ENCODE measurements around the gene RASAL2.

DNA sequence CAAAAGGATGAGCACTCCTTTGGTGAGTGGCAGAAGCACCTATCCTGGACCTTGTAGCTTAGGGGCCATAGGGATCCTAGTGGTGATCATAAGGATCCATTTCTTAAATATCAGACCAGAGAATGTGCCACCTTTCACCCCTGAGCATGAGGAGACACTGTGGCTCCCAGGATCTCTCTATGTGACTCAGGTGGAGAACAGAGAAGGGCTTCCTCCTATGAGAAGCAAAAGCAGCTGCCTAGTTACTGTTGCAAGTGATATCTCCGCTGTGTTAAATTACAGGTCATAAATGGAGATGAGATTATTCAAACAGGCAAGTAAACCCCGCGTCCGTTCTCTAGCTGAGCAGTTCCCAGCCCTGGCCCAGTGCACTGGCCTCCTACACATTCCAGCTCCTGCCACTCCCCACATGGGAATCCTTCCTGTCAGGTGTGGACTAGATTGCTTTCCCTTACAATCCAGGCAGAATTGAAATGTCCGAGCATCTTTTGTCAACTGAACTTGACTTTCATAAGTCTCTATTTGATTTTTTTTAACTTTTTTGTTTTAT is 376.6 kb downstream of the RASAL2 start:
- TF ChIP-seq POLR2A (IDR thresholded peaks at IDR 0.05; ENCODE audit: low read depth, low read length): no peak
- TF ChIP-seq TAF1 (IDR thresholded peaks at IDR 0.05; ENCODE audit: borderline replicate concordance, low read depth, low read length): no peak
- TF ChIP-seq POLR2AphosphoS5 (IDR thresholded peaks at IDR 0.05; ENCODE audit: low read depth, low read length): no peak

Data from GM12892 (cell line).